Hematopoietic multipotent progenitor cell treated with erythropoietin and hydrocortisone succinate and interleukin-3 and kit ligand, for 8 days (in vitro differentiated cells): ENCODE data around the gene C1orf159.

Experiments used
- DNase-seq: peaks from one replicate; pipeline ENCODE4 v3.0.0-alpha.2; 2015

The C1orf159 gene

DNA sequence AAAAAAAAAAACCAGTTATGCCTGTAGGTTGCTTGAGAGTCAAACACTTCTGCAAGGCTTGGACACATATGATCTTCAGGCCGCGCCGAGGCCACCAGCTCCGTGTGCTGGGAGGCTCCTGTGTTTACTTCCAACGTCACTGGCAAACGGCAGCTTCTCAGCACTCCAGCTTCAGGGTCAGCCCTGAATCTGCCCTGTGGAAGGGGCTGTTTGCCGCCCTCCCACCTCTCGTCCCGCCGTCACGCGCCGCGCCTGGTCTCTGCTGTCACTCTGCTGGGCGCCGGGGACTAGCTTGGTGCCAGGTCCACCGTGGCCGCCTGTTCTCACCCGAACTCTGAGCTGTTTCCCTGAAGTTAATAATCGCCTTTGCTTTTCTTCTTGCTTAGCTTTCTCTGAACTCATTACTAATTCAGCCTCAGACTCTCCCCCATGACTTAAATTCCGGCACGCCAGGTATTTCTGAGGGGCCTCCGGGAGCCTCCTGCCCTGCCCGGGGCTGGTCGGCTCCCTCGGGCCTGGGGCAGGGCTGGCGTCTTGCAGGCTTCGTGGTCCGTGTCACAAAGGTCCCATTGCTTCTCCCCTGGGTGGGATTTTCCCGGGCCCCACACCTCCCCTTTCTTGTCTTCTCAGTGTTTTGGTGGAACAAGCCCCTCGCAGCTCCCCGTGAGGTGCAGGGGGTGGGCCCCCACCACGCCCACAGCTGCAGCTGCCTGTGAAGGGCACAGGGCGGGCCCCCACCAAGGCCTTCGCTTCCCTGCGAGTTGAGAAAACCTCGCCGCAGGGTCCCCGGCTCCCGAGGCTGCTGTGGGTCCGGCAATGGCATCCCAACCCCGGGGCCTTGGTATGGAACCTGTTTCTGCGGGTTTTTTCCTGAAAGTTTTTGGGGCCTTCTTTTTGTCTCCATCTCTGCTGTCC, 14.6 kb upstream of the C1orf159 start:
- no peak for DNase-seq

DNA sequence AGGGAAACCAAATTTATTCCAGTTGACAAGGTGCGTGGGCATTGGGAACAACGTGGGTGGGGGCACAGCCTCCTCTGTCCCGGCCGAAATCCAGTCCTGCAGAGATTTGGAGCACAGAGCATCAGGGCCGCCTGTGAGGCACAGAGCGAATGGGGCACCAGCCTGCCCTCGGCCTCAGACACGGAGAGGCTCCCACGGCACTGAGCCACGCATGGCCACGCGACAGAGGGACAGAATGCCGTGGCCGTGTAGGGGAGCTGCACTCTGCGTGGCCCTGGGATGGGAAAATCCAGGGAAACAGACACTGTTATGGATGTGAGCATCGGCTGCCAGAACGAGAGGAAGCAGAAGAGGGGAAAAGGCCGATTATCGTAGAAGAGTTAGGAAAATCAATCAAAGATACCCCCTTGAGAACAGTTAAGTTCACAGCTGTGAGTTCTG, 13.5 kb upstream of the C1orf159 start:
- no peak for DNase-seq

DNA sequence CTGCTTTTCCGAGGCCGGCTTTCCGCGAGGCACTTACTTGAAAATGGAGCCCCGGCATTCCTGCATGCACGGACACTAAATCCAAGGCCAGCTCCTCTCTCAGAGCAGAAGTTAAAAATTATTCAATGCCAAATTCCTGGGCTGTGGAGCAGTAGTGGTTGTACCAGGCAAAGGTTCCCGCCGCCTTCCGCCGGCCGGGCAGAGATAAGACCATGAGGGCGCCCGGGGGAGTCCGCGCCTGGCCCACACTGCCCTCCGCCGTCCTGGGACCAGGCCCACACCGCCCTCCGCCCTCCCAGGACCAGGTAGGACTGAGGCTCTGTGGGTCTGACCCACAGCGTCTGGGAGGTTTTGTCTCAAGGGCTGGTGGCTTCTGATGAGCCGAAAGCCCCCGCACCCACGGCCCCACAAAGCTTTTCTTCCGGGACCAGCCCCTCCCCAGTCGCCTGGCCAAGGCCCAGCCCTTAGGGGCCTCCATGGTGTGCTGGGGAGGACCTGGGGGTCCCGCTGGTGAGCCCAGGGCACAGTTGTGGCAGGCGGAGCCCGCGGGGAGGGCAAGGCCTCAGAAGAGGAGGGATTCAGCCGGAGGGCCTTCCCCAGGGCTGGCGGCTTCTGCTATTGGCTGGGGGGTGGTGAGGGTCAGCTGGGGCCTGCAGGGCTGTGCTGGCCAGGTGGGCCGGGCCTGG, 12.7 kb upstream of the C1orf159 start:
- no peak for DNase-seq

DNA sequence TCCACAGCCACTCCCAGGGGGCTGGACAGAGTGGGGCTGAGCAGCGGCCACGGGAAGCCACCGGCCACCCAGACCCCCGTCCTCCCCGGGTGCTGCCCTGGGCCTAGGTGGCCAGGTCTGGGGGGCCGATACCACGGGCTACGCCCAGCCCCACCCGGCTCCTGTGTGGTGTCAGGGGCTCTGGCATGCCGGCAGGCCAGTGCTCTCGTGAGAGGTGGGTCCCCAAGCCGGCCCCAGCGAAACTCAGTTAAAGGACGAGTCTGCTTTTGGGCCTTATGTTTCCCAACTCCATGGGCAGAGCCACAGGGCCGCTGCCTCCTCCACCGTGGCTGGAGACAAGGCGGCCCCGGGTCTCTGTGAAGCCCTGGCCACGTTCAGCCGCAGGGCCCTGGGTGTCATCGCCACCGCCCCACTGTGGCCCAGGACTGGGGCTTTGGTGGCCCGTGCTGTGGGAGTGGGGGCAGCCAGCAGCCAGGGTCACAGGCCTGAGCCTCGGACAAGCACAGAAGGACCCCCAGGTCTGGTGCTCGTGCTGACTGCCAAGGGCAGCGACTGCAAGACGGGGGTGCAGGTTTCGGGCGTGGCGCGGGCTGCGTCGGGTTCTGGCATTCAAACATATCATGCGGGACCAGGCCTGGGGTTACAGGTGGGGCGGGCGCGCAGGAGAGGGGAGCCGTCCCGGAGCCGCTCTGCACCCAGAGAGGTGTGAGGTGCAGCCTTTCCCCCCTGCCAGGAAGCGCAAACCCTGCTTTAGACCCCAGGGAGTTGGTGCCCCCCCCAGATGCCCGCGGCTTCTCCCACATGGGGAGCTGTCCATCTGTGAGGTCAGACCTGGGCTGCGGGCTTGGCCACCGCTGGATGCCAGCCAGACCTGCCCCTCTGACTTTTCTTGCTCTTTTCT, 11.9 kb upstream of the C1orf159 start:
- no peak for DNase-seq

DNA sequence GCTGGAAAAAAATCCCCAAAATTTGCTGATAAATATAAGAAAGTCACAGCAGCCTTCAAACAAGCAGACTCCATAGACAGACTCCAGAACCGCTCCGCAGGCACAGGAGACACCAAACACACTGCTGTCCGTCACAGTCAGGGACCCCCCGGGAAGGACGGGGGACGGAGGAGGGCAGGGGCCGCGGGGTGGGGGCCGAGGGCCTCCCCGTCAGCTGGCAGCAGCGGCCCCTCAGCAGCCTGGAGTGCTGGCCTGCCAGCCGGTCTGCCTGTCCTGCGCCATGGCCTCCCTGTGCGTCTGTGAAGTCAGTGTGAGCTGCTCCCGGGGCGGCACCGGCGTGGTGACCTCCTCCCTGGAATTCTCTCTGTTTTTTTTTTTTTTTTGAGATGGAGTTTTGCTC, 10.1 kb upstream of the C1orf159 start:
- DNase-seq = no peak

DNA sequence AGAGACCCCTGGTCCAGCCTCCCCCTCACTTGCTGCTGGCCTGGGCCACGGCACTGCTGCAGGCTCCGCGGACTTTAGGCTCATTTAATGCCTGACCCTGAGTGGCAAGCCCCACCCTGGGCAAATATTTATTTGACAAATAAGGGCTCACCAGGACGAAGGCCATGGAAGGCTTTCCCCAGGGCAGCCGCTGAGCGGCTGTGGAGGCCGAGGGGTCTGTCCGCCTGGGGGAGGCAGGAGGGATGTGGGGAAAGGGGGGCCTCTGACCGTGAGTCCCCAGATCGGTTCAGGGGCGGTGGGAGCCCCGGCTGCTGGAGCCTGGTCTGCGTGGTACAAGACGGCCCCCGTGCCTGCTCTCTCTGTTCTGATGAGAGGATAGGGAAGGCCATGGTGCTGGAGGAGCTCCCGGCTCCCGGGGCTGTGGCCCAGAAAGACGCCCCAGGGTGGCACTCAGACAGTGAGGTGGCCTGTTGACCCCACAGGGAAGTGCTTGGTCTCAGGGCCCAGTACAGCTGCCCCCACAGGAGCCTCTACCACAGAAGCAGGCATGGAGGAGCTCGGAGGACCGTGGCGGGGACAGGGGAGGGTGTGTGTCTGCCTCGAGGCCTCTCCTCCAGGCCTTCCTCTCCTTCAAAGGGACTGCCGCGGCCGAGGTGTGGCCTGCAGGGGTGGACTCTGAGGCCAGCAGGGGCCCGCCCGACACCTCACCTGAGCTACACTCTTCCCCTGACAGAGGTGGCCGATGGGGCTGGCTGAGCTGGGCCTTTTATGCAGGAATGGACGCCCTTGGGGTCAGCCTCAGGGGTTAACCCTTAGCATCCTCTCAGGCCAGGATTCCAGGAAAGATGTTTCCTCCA, 9.1 kb upstream of the C1orf159 start:
- DNase-seq = no peak

DNA sequence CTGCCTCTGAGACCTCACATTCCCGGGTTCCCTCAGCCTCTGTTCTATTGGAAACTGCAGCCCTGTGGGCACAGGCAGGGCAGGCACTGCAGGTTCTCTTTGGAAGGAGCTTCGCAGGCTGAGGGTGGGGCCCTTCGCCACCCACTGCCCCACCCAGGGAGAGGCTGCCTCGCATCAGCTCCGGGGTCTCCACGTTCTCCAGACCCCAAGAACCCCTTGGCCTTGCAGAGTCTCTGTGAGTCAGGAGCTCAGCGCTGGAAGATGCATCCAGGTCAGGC, 8.6 kb upstream of the C1orf159 start:
- DNase-seq = no peak

DNA sequence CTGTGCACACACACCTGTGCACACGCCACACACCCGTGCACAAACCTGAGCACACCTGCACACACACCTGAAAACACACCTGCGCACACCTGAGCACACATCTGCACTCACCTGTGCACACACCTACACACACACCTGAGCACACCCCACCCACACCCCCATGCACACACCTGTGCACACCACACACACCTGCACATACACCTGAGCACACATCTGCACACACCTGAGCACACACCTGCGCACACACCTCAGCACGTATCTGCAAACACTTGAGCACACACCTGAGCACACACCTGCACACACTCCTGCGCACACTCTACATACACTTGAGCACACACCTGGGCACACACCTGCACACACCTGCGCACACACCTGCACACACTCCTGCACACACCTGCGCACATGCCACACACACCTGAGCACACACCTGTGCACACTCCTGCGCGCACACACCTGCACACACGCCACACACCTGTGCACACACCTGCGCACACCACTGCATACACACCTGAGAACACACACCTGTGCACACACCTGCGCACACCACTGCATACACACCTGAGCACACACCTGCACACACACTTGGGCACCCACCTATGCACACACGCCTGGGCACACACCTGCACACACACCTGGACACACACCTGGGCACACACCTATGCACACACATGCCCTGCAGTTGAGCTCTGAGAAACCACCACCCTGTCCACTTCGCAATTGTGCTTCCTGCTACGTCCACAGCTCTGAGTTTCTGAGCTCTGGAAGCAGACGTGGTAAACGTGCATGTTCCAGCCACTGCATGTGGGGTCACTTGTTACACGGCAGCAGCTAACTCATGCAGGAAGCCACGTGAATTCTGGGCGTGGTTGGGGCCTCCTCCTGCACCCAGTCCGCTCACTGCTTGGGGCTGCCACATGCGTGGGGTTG, 8.0 kb upstream of the C1orf159 start:
- peak; percentile 32 for DNase-seq

DNA sequence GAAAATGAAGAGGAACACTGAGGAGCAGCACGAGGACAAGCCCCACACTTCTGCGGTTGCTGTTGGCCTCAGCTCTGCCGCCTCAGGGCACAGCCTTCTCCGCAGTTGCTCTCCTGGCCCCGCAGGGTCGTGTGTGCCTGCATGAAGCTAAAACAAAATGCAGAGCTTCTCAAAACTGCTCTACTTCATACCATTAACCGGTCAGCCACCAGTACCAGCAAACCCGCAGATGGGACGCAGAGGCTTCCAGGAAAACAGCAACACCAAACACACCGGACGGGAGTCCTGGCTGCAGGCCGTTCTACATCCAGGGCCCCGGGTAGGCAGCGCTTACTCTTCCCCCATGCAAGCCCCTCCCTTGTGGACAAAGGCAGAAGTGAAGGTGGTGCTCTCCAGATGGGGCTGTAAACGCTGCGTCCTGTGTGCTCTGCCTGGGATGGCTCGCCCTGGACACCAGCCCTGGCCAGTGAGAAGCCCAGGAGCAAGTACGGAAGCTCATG, 7.1 kb upstream of the C1orf159 start:
- DNase-seq = no peak

DNA sequence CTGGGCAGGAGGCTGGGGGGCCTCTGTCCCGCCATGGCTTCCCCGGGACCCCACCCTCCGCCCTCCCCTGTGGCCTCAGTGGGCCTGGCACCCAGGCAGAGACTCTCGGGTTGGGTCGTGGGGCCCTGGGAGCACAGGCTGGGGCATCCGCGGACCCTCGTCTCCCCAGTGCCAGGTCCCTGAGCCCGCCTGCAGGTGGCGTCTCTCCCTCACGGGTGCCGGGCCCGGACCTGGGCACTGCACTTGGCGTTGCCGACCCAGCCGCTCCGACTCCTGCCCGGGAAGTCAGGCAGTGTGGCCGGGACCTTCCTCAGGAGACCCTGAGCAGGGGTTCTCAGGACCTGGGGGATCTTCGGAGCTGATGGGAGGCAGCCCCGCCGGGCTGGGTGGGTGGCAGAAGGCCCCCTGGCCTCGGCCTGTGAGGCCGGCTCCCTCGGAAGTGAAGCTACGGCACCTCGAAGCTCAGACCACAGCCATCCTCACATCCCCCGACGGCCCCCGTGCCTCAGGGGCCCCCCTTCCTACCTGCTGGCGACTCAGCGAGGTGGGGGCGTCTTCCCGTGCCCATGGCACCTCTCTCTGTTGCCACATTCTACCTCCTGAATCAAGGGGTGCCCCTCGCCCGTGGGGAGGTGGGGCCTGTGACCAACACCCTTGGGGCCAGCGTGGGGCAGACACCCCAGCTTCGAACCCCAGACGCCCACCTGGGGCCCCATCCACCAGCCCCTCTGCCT, 6.4 kb upstream of the C1orf159 start:
- peak; percentile 68 for DNase-seq

DNA sequence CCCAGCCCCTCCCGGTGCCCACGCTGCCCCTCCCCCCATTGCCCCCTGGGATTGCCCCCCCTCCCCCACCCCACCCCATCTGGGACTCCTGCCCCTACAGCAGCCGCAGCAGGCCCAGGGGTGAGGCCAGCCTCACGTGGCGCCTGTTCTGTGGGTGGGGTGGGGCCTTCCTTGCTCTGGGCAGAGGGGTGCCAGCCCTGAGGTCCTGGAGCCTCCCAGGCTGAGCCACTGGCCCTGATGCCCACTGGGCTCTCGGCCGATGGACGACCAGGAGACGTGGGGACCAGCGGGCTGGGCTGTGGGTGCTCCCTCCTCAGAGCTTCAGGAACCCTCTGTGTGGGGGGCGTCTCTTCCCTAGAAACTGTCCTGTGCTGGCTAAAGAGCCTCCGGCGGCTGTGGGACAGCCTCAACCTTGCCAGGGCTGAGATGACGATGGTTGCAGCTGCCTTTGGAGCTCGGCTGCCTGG, 5.8 kb upstream of the C1orf159 start:
- DNase-seq = no peak

DNA sequence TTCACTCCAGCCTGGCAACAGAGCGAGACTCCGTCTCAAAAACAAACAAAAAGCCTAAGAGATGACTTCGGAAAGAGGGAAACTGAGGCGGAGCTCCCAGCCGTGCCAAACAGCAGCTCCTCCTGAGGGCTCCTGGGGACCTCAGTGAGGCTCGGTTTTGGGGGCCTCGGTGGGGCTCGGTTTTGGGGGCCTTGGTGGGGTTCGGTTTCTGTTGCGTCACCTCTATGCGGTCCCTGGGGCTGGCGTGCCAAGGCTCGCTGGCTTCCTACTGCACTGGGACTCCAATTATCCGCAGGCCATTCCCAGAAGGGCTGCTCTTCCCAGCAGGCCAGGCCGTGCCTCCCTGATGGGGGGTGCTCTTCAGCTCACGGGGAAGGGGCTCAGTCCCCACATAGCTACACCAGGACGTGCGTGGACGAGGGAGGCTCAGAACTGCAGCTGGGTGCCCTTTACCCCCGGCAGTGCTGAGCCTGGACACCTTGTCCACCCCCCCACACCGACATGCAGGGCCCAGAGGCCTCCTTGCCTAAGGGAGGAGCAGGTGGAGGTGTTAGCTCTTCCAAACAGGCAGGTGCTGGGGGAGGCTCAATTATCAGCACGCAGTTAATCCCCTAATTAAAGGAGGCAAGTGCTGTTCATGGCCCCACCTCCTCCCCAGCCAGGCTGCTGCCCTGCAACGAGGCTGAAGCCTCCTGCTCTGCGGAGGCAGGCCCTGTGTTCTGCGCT, 5.1 kb upstream of the C1orf159 start:
- DNase-seq = no peak

DNA sequence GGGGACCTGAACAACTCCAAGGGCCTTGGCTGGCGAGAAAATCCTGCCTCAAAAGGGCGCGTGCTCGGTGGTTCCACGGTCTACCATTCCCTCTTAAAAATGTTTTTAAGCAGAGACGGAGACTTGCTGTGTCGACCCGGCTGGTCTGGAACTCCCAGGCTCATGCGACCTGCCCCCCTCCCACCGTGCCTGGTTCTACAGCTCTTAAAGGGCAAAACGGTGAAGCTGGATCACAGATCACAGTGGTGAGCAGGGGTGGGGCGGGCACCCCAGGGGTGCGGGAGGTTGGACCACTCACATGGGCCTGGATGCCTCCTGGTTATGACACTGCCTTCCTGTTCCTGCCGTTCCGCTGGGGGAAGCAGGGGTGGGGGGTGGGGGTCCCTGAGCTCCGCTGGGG, 4.2 kb upstream of the C1orf159 start:
- no peak for DNase-seq

DNA sequence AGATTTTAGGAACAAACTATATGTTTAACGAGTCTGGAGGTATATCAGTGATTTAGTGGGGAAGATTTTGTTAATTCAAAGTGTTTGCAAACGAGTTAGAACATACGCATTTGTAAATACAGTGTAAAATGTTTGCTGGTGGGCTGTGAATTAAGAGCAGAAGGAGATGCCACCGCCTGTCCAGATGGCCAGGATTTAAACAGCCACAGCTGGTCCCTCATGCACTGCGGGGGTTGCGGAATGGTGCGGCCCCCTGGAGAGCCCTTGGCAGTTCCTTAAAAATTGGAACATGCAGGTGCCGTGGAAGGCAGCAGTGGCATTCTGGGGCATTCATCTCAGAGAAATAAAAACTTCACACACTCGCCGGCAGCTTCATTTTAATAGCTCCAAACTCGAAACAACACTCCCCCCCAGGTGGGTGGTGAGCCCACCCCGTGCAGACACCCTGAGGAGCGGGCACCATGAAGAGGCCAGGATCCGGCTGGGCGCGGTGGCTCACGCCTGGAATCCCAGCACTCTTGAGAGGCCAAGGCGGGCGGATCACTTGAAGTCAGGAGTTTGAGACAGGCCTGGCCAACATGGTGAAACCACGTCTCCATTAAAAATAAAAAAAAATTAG, 3.5 kb upstream of the C1orf159 start:
- no peak for DNase-seq

DNA sequence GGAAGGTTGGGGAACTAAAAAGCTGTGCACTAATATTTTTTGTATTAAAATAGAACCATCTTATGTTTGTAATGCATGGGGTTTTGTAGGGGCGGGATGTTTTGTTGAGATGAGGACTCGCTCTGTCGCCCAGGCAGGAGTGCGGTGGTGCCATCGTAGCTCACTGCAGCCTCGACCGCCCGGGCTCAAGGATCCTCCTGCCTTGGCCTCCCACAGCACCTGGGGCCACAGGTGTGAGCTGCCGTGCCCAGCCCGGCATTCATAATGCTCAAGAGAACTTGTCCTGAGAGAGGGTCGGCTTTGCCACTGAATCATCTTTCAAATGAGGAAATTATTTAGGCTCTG, 3.0 kb upstream of the C1orf159 start:
- no peak for DNase-seq

DNA sequence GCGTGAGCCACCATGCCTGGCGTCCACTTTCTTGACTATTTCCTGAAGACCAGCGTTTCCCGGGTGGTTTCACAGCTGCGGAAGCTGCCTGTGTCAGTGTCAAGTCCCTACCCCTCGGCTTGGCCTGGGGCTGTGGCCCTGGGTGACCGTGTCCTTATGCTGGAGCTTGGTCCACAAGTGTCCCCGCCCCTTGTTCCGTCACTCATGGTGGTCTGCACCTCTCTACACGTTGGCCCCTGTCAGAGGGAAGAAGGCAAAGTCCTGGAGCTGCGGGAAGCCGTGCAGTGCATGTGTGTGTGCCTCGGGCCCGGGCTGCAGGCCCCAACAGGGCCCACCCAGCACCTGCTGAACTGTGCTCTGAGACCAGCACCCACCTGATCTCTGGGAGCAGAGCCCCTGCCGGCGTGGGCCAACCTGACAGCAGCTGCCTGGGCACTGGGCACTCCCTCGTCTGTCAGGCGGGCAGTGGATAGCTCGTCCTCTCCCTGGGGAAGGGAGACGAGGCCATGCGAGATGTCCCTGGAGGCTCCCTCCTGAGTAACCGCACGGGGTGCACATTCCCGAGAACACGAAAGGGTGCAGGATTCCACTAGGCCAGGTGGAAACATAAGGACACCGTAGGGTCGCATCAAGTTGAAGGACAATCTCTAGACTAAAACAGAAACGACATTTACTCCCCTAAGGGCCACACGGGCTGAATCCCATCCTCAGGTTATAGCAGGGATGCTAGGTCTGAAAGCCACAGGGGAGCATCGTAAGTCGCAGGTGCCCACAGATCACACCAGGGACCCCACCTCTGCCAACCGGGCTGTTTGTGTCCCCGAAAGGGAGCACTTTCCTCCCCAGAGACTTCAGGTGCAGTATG, 2.4 kb upstream of the C1orf159 start:
- no peak for DNase-seq

DNA sequence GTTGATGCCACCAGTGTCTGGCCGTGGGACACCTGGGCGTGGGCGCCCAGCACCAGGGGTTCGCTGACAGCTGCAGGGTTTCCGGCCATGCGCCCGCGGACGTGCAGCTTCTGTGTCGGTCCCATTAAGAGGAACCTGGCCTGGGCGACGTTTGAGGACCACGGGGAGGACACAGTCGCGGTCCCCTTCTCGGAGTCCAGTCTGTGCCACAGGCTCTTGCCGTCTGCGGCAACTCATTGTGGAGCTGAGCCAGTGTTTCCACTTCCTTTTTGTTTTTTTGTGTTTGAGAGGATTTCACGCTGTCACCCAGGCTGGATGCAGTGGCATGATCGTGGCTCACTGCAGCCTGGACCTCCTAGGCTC, 1.6 kb upstream of the C1orf159 start:
- no peak for DNase-seq
